GM12874 (cell line): ENCODE data around the gene FADS3.

ENCODE experiments used
- CTCF ChIP-seq: IDR thresholded peaks from 2 replicates; pipeline ENCODE4 v1.5.1; 2011; ENCODE audit warnings: low read depth, mild to moderate bottlenecking, control low read depth, low read length, moderate library complexity; ENCODE audit not compliant: insufficient read depth

FADS3 gene

GRCh38 chr11:61902313-61902712, 11.0 kb upstream of the FADS3 start:
- no peak for TF ChIP-seq CTCF

GRCh38 chr11:61901397-61901796, 10.1 kb upstream of the FADS3 start:
- TF ChIP-seq CTCF, result no peak

- TF ChIP-seq CTCF, result no peak
These were observed 8.9 kb upstream of the FADS3 start for GRCh38 chr11:61900251-61900650.

GRCh38 chr11:61899146-61899841, 7.9 kb upstream of the FADS3 start:
- TF ChIP-seq CTCF, result peak; percentile 100

- no peak for TF ChIP-seq CTCF
These were observed 6.9 kb upstream of the FADS3 start for GRCh38 chr11:61898247-61898582.

- TF ChIP-seq CTCF, result peak; percentile 92
These were observed 6.3 kb upstream of the FADS3 start for GRCh38 chr11:61897387-61898246.

- TF ChIP-seq CTCF, result no peak
These were observed 5.5 kb upstream of the FADS3 start for GRCh38 chr11:61896665-61897386.
